Left ventricle myocardium inferior (tissue), 1 donor: ENCODE measurements around the gene TLE1. TPM values are rescaled to one million over a fixed set of nuclear protein-coding genes. Genes with fewer than 3 reads are reported as not detected.

Experiments
- DNase-seq: peaks from one replicate; pipeline ENCODE4 v3.0.0-alpha.2; 2020
- H3K27ac ChIP-seq: fragments of 200-600 bp; replicated peaks from 2 replicates; pipeline ENCODE4 v1.8.0; 2021
- H3K27me3 ChIP-seq: fragments of 200-600 bp; 2 replicates; pipeline ENCODE4 v1.8.0; 2021; ENCODE audit warnings: low read depth
- H3K36me3 ChIP-seq: fragments of 200-600 bp; 2 replicates; pipeline ENCODE4 v1.8.0; 2021
- H3K4me1 ChIP-seq: fragments of 200-600 bp; 2 replicates; pipeline ENCODE4 v1.8.0; 2021
- H3K4me3 ChIP-seq: fragments of 200-600 bp; 2 replicates; pipeline ENCODE4 v1.8.0; 2021; ENCODE audit warnings: mild to moderate bottlenecking, moderate library complexity
- H3K9me3 ChIP-seq: fragments of 200-600 bp; replicated peaks from 2 replicates; pipeline ENCODE4 v1.8.0; 2021
- intact Hi-C: fragments of 100-400 bp; cut with micrococcal nuclease; formaldehyde crosslinking; loops from one replicate; pipeline ENCODE4 v1.11.0; 2022
- total RNA-seq: library from RNA; stranded (reverse); fragmentation: NEBNext Ultra II Directional; extraction: Animal tissue kit (Norgen Biotek cat#: 25700); gene quantifications from one replicate; pipeline ENCODE4 v1.2.1, GENCODE V29; 2021
- TF ChIP-seq, protein P1 (sequence below): fragments of 200-600 bp; IDR thresholded peaks from 2 replicates; pipeline ENCODE4 v1.8.0; 2021; ENCODE audit warnings: antibody characterized with exemption, mild to moderate bottlenecking, borderline replicate concordance
- donor health status: DM: no; HTN: yes; CAD: no; lungs with severe emphysema.

The TLE1 gene
- total RNA-seq, 1 donor from 2014 or later: 8.5 TPM

DNA sequence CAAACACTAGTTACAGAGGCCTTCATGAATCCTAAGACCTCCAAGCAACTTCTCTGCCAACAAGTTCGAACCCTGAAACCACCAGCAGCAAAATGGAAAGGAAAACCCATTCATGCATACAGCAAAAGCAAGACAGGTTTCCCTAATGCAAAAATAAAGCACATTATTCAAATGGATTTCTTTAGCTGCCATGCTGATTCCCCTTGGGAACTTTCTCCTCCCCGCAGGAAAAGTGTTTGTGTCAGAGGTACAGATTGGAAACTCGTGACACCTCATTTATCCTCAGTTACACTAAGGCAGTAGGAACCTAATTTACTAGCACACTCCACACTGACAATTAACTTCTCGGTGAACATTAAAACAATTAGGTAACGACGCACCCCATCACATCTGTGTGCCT lies 63.4 kb downstream of the TLE1 start:
- peaks cover 16% of the 10 kb centered on the region for H3K4me1 ChIP-seq
- TF ChIP-seq, protein P1, sequence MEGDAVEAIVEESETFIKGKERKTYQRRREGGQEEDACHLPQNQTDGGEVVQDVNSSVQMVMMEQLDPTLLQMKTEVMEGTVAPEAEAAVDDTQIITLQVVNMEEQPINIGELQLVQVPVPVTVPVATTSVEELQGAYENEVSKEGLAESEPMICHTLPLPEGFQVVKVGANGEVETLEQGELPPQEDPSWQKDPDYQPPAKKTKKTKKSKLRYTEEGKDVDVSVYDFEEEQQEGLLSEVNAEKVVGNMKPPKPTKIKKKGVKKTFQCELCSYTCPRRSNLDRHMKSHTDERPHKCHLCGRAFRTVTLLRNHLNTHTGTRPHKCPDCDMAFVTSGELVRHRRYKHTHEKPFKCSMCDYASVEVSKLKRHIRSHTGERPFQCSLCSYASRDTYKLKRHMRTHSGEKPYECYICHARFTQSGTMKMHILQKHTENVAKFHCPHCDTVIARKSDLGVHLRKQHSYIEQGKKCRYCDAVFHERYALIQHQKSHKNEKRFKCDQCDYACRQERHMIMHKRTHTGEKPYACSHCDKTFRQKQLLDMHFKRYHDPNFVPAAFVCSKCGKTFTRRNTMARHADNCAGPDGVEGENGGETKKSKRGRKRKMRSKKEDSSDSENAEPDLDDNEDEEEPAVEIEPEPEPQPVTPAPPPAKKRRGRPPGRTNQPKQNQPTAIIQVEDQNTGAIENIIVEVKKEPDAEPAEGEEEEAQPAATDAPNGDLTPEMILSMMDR: no peak

DNA sequence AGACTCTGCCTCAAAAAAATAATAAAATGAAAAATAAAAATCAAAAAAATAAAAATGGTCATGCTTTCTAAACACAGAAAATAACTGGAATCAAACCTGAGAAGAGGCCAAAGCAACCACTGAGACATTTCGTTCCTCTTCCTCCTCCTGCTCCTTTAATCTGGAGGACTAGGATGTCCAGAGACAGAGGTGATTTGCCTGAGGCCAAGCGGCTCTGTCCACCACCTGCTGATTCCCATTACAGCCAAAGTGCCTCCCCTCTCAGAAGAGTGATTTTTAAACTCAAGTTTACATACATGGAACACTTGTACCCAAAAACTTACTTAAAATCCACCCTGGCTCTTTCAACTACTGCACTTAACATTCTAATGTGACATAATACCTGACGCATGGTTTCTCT lies 65.6 kb downstream of the TLE1 start:
- Histone ChIP-seq H3K27me3 (peaks cover 5% of the 10 kb centered on the region), H3K9me3 (no peaks in the 10 kb centered on the region), H3K36me3 (peaks cover 5% of the 10 kb centered on the region), H3K4me3 (no peak overlapping the region), H3K4me1 (peaks cover 32% of the 10 kb centered on the region), H3K27ac (no peak overlapping the region)
- intact Hi-C loops: no loop called here
- DNase-seq: no peak
- TF ChIP-seq, protein P1: no peak

More for the DNA sequence above, 63.4 kb downstream of the TLE1 start:
- Histone ChIP-seq H3K27ac (no peak overlapping the region), H3K27me3 (peaks cover 5% of the 10 kb centered on the region), H3K9me3 (no peaks in the 10 kb centered on the region), H3K4me3 (no peak overlapping the region), H3K36me3 (no peaks in the 10 kb centered on the region)
- intact Hi-C loops: no loop called here
- no peak for DNase-seq

DNA sequence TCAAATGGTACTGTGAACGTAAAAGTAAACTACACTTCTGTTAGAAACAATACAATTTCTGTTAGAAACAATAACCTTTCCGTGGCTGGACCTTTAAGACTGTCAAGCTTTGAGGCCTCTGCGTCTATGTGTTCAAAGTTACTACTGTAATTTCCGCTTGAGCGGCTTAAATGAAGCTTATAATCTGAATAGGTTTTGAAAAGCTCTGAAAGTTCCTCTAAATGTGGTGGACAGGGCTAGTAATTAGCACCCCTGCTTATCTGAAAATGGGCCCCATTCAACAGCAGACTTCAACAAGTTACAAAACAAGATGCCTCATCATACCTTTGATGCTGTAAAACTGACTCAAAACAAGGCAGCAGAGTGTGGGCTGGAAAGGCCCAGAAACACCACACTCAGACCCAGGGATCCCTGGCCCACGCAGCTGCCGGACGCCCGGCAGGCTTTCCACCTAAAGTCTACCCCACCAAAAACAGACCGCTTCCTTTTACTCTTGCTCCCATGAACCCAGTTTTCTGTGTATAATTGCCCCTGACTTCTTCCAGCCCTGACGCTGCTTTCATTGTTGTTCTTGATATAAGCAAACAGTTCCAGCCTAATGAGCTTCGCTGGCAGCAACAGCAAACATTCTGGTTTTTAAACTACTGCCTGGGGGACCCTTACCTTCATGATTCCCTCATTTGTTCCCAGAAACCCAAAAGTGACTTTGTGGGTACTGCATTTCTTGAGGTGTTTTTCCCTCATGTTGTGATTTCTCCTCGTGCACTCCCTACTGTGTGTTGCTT lies 66.7 kb downstream of the TLE1 start:
- Histone ChIP-seq H3K9me3 (no peaks in the 10 kb centered on the region), H3K36me3 (peaks cover 15% of the 10 kb centered on the region), H3K4me3 (no peak overlapping the region), H3K27ac (no peak overlapping the region), H3K4me1 (peaks cover 32% of the 10 kb centered on the region), H3K27me3 (peaks cover 5% of the 10 kb centered on the region)
- TF ChIP-seq, protein P1: no peak
- intact Hi-C loops: no loop called here
- no peak for DNase-seq

DNA sequence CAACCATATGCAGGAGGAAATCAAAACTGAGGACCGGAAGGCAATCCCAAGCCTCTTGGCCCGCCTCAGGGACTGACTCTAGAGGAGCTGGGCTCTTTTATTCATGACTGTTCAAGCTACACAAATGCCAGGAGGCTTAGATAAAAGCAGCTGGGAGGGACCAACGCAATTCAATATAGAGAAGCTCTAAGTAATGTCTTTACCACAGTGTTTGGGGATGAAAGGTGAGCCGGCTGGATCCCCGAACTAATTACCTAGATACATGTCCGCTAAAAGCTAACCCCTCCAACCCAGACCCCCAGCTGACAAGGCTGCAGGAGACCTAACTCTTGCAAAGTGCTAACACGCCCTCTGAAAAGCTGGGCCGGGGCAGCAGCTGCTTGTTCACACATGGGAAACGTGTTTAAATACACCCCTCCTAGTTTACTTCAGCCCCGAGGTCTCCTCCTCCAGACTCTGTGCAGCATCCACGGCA lies 67.5 kb downstream of the TLE1 start:
- no peak for DNase-seq
- Histone ChIP-seq H3K4me3 (no peak overlapping the region), H3K27me3 (peaks cover 5% of the 10 kb centered on the region), H3K27ac (no peak overlapping the region), H3K4me1 (peaks cover 32% of the 10 kb centered on the region), H3K36me3 (peaks cover 19% of the 10 kb centered on the region), H3K9me3 (no peaks in the 10 kb centered on the region)
- intact Hi-C loops: no loop called here
- TF ChIP-seq, protein P1: no peak

DNA sequence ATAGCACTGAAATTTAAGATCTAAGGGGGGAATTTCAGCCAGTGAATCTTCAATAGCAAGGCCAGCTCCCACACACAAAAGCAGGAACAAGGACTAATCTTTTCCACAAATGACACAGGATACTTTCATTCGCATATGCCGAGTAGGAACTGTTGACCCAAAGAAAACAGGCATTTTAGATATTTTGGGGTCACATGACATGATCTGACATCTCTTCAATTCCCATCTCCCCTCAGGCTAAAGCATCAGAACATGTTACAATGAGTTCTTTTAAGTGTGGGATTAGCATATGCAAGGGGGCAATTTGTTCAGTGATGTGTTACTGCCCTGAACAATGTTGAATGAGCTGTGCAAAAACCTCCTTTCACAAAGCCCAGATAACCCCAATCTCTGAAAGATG lies 68.2 kb downstream of the TLE1 start:
- Histone ChIP-seq H3K9me3 (no peaks in the 10 kb centered on the region), H3K4me3 (no peak overlapping the region), H3K4me1 (peaks cover 32% of the 10 kb centered on the region), H3K27me3 (peaks cover 5% of the 10 kb centered on the region), H3K36me3 (peaks cover 23% of the 10 kb centered on the region), H3K27ac (peak overlapping the region; percentile 12)
- no peak for DNase-seq
- TF ChIP-seq, protein P1: no peak
- intact Hi-C loops: no loop called here
